Mesenchymal stem cell (in vitro differentiated cells and primary cell): ENCODE data around the gene MEIOSIN. TPM values are rescaled to one million over a fixed set of nuclear protein-coding genes. Genes with fewer than 3 reads are reported as not detected.
"Not testable (repeated sequence)": the region's sequence is repeated elsewhere in the genome, so short reads cannot be mapped to it uniquely, and the experiment has no call there.

ENCODE experiments used
- DNase-seq: peaks from one replicate; pipeline ENCODE4 v3.0.0-alpha.2; 2013
- H2AFZ ChIP-seq: one replicate; pipeline ENCODE4 v1.6.1; 2013; ENCODE audit warnings: low read depth, mild to moderate bottlenecking, control low read depth, inconsistent platforms, low read length, moderate library complexity
- H2AK5ac ChIP-seq: 2 replicates; pipeline ENCODE4 v1.6.1; 2013; ENCODE audit warnings: low read length, moderate library complexity, mild to moderate bottlenecking, inconsistent platforms; ENCODE audit not compliant: severe bottlenecking
- H2BK120ac ChIP-seq: one replicate; pipeline ENCODE4 v1.6.1; 2013; ENCODE audit warnings: low read depth, mild to moderate bottlenecking, inconsistent platforms, low read length, moderate library complexity
- H2BK12ac ChIP-seq, 2 experiments: one replicate each; pipeline ENCODE4 v1.6.1; 2013; ENCODE audit warnings: inconsistent platforms in 2 of 2, low read length in 2 of 2, mild to moderate bottlenecking in 2 of 2, moderate library complexity in 2 of 2, control low read depth in 1 of 2
- H2BK15ac ChIP-seq: one replicate; pipeline ENCODE4 v1.6.1; 2013; ENCODE audit warnings: mild to moderate bottlenecking, low read depth, inconsistent platforms; ENCODE audit not compliant: poor library complexity, severe bottlenecking
- H2BK5ac ChIP-seq: 2 replicates; pipeline ENCODE4 v1.6.1; 2013; ENCODE audit warnings: low read depth, mild to moderate bottlenecking, low read length, control low read depth, inconsistent platforms; ENCODE audit not compliant: poor library complexity, severe bottlenecking
- H3K14ac ChIP-seq, 2 experiments: one replicate each; pipeline ENCODE4 v1.6.1; 2013; ENCODE audit warnings: inconsistent platforms in 2 of 2, low read length in 2 of 2, control low read depth in 1 of 2, mild to moderate bottlenecking in 1 of 2, moderate library complexity in 1 of 2
- H3K18ac ChIP-seq, 2 experiments: one replicate each; pipeline ENCODE4 v1.6.1; 2013; ENCODE audit warnings: inconsistent platforms in 2 of 2, low read length in 2 of 2, control low read depth in 1 of 2, low read depth in 1 of 2, mild to moderate bottlenecking in 1 of 2
- H3K23ac ChIP-seq, 2 experiments: one replicate each; pipeline ENCODE4 v1.6.1; 2013; ENCODE audit warnings: inconsistent platforms in 2 of 2, low read length in 2 of 2, mild to moderate bottlenecking in 2 of 2, moderate library complexity in 2 of 2, control low read depth in 1 of 2
- H3K27ac ChIP-seq: 2 replicates; pipeline ENCODE4 v1.5.1; 2013; ENCODE audit warnings: mild to moderate bottlenecking, moderate library complexity, low read length, control low read depth, inconsistent platforms; ENCODE audit not compliant: poor library complexity, severe bottlenecking
- H3K27me3 ChIP-seq, 2 experiments: 2 replicates each; pipeline versions ENCODE4 v1.6.1 to v1.7.0; 2013; ENCODE audit warnings: low read length in 2 of 2, mild to moderate bottlenecking in 2 of 2, moderate library complexity in 2 of 2, control low read depth in 1 of 2, inconsistent platforms in 1 of 2; ENCODE audit not compliant: control insufficient read depth in 1 of 2, insufficient read depth in 1 of 2
- H3K36me3 ChIP-seq, 2 experiments: 2 replicates each; pipeline versions ENCODE4 v1.6.1 to v1.7.0; 2013; ENCODE audit warnings: low read length in 2 of 2, control low read depth in 1 of 2, inconsistent platforms in 1 of 2, low read depth in 1 of 2, mild to moderate bottlenecking in 1 of 2; ENCODE audit not compliant: insufficient read depth in 2 of 2, control insufficient read depth in 1 of 2
- H3K4ac ChIP-seq, 2 experiments: one replicate each; pipeline ENCODE4 v1.6.1; 2013; ENCODE audit warnings: inconsistent platforms in 2 of 2, low read length in 2 of 2, mild to moderate bottlenecking in 2 of 2, moderate library complexity in 2 of 2, control low read depth in 1 of 2, low read depth in 1 of 2
- H3K4me1 ChIP-seq: 2 replicates; pipeline ENCODE4 v1.6.1; 2013; ENCODE audit warnings: low read depth, low read length, control low read depth; ENCODE audit not compliant: control insufficient read depth, insufficient read depth
- H3K4me2 ChIP-seq: 2 replicates; pipeline ENCODE4 v1.6.1; 2013; ENCODE audit warnings: low read length, mild to moderate bottlenecking, inconsistent platforms; ENCODE audit not compliant: poor library complexity, severe bottlenecking
- H3K4me3 ChIP-seq, 2 experiments: 2 replicates each; pipeline versions ENCODE4 v1.5.1 to v1.7.0; 2013; ENCODE audit warnings: low read length in 2 of 2, mild to moderate bottlenecking in 2 of 2, control low read depth in 1 of 2, low read depth in 1 of 2; ENCODE audit not compliant: insufficient read depth in 1 of 2
- H3K79me1 ChIP-seq: replicated peaks from 2 replicates; pipeline ENCODE4 v1.6.1; 2013; ENCODE audit warnings: mild to moderate bottlenecking, control low read depth, low read length, inconsistent platforms; ENCODE audit not compliant: poor library complexity, severe bottlenecking
- H3K9ac ChIP-seq: 2 replicates; pipeline ENCODE4 v1.7.0; 2013; ENCODE audit warnings: mild to moderate bottlenecking, low read length, moderate library complexity
- H3K9me3 ChIP-seq: 2 replicates; pipeline ENCODE4 v1.7.0; 2013; ENCODE audit warnings: mild to moderate bottlenecking, low read length; ENCODE audit not compliant: control insufficient read depth
- H4K8ac ChIP-seq: one replicate; pipeline ENCODE4 v1.6.1; 2013; ENCODE audit warnings: inconsistent platforms, mild to moderate bottlenecking, low read length, moderate library complexity
- H4K91ac ChIP-seq: one replicate; pipeline ENCODE4 v1.6.1; 2013; ENCODE audit warnings: mild to moderate bottlenecking, low read length, inconsistent platforms
- WGBS: methylation state at CpG from one replicate; pipeline ENCODE4 v1.1.7; 2013; ENCODE audit warnings: mixed read lengths; 5-methylcytosine and 5-hydroxymethylcytosine counted together
- polyA plus RNA-seq, 2 experiments: library from polyadenylated mRNA; stranded (reverse); fragments of 200-250 nt; gene quantifications; one replicate each; pipeline ENCODE4 v1.2.3, GENCODE V29; 2013

The MEIOSIN gene
- polyA plus RNA-seq (2013, experiment 1 of 2): not detected
- polyA plus RNA-seq (2013, experiment 2 of 2): not detected

- no peak within 1 kb of the TSS for H2BK12ac ChIP-seq
- DNase-seq: no peak
- no peak within 1 kb of the TSS for H2AFZ ChIP-seq
- H2BK120ac ChIP-seq: no peak within 1 kb of the TSS
- H3K4me1 ChIP-seq: peaks cover 4% of the 10 kb centered on the region
- no peak within 1 kb of the TSS for H3K4me2 ChIP-seq
- H3K18ac ChIP-seq: no peak within 1 kb of the TSS
- no peak within 1 kb of the TSS for H4K91ac ChIP-seq
- H3K9ac ChIP-seq: no peak within 1 kb of the TSS
- H3K36me3 ChIP-seq: no peaks in the 10 kb centered on the region
- H3K4me3 ChIP-seq: peak within 1 kb of the TSS in 1 of 2 experiments; percentile 1
- no peak within 1 kb of the TSS for H3K4ac ChIP-seq
- H3K14ac ChIP-seq: no peak within 1 kb of the TSS
- H3K9me3 ChIP-seq: no peaks in the 10 kb centered on the region
- no peak within 1 kb of the TSS for H2BK15ac ChIP-seq
- H3K27ac ChIP-seq: no peak within 1 kb of the TSS
- WGBS: 96% methylated on average over 59 of the region's 59 CpGs
- peaks cover 2% of the 10 kb centered on the region for H3K79me1 ChIP-seq
- no peak within 1 kb of the TSS for H4K8ac ChIP-seq
- no peak within 1 kb of the TSS for H2BK5ac ChIP-seq
- no peak within 1 kb of the TSS for H3K23ac ChIP-seq
- H3K27me3 ChIP-seq: no peaks in the 10 kb centered on the region
- H2AK5ac ChIP-seq: no peak within 1 kb of the TSS
Measured at GRCh38 chr19:45733160-45733810, at the start of gene MEIOSIN. TSS of gene MEIOSIN (plus strand) at chr19:45733439. CDS start at chr19:45735377, 1,938 bp downstream.

GRCh38 chr19:45685045-45685444, 48.2 kb upstream of the MEIOSIN start:
- DNase-seq, H3K14ac ChIP-seq, H2AFZ ChIP-seq, H3K4me1 ChIP-seq, H3K27ac ChIP-seq, H3K9ac ChIP-seq, H3K9me3 ChIP-seq, H2BK120ac ChIP-seq, H3K4me2 ChIP-seq, H4K91ac ChIP-seq, H2BK5ac ChIP-seq, H3K27me3 ChIP-seq, H3K4ac ChIP-seq, H4K8ac ChIP-seq, H2BK12ac ChIP-seq, H2BK15ac ChIP-seq, H3K4me3 ChIP-seq, H3K23ac ChIP-seq, H3K18ac ChIP-seq, H2AK5ac ChIP-seq: not testable (repeated sequence)
- H3K79me1 ChIP-seq: peaks cover 15% of the 10 kb centered on the region
- WGBS: 87% methylated on average over 9 of the region's 11 CpGs
- H3K36me3 ChIP-seq: peaks cover 51 to 53% of the 10 kb centered on the region in 2 experiments

GRCh38 chr19:45687599-45687998, 45.6 kb upstream of the MEIOSIN start:
- Histone ChIP-seq H3K27ac (no peak overlapping the region), H3K9me3 (no peaks in the 10 kb centered on the region), H3K4me1 (peaks cover 2% of the 10 kb centered on the region), H2BK5ac (no peak overlapping the region), H3K4me3 (no peak overlapping the region), H2AK5ac (no peak overlapping the region), H4K91ac (no peak overlapping the region), H3K14ac (no peak overlapping the region), H3K23ac (no peak overlapping the region), H3K4me2 (no peak overlapping the region), H2BK120ac (no peak overlapping the region), H2BK12ac (no peak overlapping the region), H3K27me3 (no peaks in the 10 kb centered on the region), H3K79me1 (peaks cover 17% of the 10 kb centered on the region), H3K9ac (no peak overlapping the region), H2AFZ (no peak overlapping the region), H3K4ac (no peak overlapping the region), H4K8ac (no peak overlapping the region), H2BK15ac (no peak overlapping the region), H3K18ac (no peak overlapping the region), H3K36me3 (peaks cover 51 to 53% of the 10 kb centered on the region in 2 experiments)
- DNase-seq: no peak
- 94% methylated on average over 9 of the region's 9 CpGs for WGBS

- peak within 1 kb of the TSS; percentile 39 for H2BK15ac ChIP-seq
- peak within 1 kb of the TSS; percentile 7 for H2BK120ac ChIP-seq
- peaks cover 2% of the 10 kb centered on the region for H3K4me1 ChIP-seq
- H4K8ac ChIP-seq: peak within 1 kb of the TSS; percentile 50
- peaks cover 31% of the 10 kb centered on the region for H3K79me1 ChIP-seq
- peak; percentile 98 for DNase-seq
- peak within 1 kb of the TSS in 1 of 2 experiments; percentile 84 for H3K14ac ChIP-seq
- H3K36me3 ChIP-seq: peaks cover 35 to 38% of the 10 kb centered on the region in 2 experiments
- H3K4me3 ChIP-seq: peak within 1 kb of the TSS; percentile 85 to 98
- H3K27me3 ChIP-seq: no peaks in the 10 kb centered on the region
- no peak within 1 kb of the TSS for H2BK5ac ChIP-seq
- H3K9ac ChIP-seq: peak within 1 kb of the TSS; percentile 100
- H3K4me2 ChIP-seq: peak within 1 kb of the TSS; percentile 82
- no peak within 1 kb of the TSS for H4K91ac ChIP-seq
- H3K27ac ChIP-seq: peak within 1 kb of the TSS; percentile 81
- H2AK5ac ChIP-seq: no peak within 1 kb of the TSS
- peak within 1 kb of the TSS; percentile 66 to 94 for H3K4ac ChIP-seq
- H2BK12ac ChIP-seq: peak within 1 kb of the TSS in 1 of 2 experiments; percentile 24
- no peak within 1 kb of the TSS for H3K23ac ChIP-seq
- under 1% methylated on average over 36 of the region's 36 CpGs for WGBS
- H2AFZ ChIP-seq: peak within 1 kb of the TSS; percentile 79
- H3K9me3 ChIP-seq: no peaks in the 10 kb centered on the region
- peak within 1 kb of the TSS; percentile 40 to 96 for H3K18ac ChIP-seq
Measured at GRCh38 chr19:45691516-45692186, 41.6 kb upstream of the MEIOSIN start, which contains the start of gene SNRPD2. TSS of gene SNRPD2 (minus strand) at chr19:45691953. CDS start at chr19:45691888, 65 bp downstream.
